HG02938 (cell line): ENCODE data around the gene DCBLD1.
"Not testable (repeated sequence)": the region's sequence is repeated elsewhere in the genome, so short reads cannot be mapped to it uniquely, and the experiment has no call there.

ENCODE experiments used
- ATAC-seq: cut with Tn5 transposase; IDR thresholded peaks from one replicate; pipeline ENCODE4 v1.9.1; 2021; ENCODE audit warnings: mild to moderate bottlenecking, moderate library complexity; ENCODE audit not compliant: unreplicated experiment

Gene DCBLD1

DNA sequence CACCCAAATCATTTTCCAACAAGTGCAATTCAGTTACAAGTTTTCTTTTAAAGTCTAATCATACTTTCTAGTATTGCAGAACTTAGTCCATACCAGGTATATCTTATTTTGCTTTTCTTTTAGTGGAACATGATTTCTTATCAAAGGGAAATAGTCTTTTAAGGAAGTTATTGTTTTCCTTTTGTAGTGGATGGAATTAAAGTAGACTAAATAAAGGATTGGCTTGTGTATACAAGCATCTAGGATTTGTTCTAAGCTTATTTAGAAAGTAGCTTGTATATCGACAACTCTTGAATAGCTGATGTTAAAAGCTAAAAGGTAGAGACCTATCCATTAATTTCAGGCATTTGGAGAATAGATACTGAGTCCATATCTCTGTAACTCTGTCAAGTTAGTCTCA lies 14.8 kb downstream of the DCBLD1 start:
- ATAC-seq, result no peak

DNA sequence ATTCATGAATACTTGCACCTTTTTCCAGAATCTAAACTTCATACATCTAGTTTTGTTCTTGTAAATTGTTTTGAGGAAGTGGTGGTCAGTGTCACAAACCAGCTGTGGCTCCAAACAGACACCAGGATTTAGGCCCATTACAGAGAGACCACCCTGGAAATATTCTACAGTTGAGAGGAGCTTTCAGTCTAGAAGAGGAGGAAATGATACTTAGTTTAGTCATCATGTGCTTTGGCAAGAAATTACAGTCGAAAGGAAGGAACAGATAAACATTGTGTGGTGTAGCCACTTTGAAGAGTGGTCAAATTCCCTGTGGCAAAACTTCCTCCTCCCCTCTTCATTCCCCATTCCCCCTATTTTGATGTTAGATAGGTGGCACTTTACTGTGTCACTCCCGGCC lies 15.7 kb downstream of the DCBLD1 start:
- no peak for ATAC-seq

DNA sequence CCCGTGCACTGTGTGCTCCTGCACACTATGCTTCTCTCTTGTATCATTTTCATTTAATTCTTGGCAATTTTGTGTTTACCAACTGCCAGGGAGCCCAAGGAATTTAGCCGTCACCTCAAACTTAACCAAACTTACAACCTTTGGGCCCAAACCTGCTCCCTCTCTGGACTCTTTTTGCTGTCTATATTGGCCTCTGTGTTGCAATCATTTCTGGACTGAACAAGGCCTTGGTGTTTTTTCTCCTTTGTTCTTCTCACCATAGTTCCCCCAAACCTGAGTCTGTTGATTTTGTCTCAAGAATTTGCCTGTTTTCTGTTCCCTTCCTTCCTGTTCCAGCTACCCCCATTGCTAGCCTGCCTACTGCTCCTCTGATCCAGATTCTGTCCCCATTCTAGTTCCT lies 19.2 kb downstream of the DCBLD1 start:
- no peak for ATAC-seq

DNA sequence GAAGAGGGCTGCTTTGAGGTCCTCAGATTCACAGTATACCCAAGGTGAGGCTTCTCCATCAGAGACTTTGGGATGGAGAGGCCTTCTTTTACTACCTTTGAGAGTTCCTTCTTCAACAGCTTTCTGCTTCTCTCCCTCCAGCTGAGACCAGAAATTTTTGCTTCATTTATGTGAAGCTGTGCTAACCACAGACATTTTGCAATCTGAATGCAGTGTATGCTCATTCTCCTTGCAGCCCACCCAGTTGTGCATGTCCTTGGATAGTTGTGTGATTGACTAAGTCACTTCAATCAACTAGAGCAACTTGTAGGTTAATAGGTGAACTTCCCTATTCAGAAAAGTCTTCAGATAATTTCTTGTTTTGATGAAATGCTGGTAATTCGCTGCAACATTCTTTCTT lies 20.1 kb downstream of the DCBLD1 start:
- no peak for ATAC-seq

DNA sequence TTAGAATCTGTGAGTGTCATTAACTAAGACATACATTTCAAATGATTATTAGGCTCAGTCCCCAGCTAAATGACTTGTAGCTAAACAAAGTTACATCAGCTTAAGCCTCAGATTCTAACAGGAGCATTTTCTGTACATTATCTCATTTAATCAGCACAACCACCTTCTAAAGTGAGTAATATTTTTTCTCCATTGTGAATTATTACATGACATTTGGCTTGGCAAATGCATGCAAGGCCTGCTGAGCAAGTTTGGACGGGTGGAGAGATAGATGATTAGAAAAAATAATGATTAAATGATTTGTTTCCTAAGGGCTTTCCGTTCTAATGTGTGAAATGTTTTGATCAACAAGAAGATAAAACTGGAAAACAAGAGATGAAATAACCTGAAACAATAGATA lies 20.7 kb downstream of the DCBLD1 start:
- no peak for ATAC-seq

DNA sequence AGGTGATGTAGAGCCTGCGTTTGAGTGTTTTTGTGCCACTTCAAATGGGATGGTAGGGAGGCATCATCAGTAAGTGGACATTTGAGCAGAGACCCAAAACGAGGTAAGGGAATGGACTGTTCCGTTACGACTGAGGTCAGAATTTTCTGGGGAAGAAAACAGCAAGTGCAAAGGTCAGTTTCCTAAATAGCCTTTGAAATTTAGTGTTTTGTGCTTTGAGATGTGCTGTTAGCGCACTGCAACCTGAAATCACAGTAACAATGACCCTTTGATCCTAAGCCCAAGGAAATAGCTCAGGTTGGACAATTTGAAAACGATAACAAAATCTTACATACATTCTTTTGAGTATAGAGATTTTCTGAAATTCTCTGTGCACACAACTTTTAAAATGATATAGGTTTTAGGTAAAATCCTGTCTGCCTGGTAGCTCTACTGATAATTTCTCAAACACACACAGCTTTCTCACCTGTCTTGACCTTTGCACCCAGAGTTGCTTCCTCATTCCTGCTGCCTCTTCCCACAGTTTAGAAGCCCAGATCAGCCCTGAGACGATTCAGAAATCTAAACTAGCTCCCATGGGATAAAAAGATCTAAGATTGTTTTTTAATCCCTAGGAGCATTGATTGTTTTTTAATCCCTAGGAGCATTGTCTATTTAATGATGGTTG lies 22.1 kb downstream of the DCBLD1 start:
- ATAC-seq, result no peak

DNA sequence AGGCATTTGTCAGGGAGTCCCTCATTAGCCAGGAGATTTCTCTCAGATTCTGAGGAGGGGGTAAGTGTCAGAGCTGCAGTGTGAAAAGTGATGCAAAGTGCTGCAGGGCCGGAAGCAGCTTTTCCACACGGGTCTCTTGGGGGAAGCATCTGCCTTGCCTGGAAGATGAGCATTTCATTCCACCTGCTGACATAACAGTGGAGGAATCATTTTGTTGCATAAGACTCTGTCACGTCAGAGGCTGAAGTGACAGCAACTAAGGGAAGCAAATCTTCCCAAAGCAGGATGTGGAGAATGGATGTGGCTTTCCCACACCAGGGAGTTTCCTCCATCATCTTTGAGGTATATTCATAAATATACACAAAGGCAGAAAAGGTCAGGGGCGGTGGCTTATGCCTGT lies 22.8 kb downstream of the DCBLD1 start:
- no peak for ATAC-seq

DNA sequence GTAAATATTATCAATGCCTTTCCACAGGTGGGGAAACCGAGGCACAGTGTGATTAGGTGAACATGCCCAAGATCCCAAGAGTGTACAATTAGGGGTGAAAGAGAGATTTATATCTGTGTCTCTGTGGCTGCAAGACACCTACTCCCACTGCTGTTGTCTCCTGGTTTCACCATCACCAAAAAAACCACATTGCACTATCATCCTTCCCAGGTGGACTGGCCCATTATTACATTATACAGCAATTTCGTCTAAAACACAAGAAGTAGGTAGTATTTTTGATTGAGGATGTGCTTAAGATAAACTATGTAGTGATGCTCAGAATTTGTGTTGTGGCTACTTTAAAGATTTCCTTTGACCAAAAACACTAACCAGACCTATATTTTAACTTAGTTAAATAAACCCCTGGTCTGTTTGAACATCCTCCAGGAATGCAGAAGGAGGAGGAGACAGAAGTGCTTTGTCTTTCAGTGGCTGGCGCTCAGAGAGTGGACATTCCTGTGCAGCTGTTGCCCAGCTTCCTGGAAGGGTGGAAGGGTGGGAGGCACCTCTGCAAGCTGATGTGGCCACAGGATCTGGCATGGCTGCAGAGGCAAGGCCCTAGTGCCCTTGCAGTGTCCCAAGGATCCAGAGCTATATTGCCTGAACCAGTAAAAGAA lies 23.8 kb downstream of the DCBLD1 start:
- ATAC-seq, result no peak

DNA sequence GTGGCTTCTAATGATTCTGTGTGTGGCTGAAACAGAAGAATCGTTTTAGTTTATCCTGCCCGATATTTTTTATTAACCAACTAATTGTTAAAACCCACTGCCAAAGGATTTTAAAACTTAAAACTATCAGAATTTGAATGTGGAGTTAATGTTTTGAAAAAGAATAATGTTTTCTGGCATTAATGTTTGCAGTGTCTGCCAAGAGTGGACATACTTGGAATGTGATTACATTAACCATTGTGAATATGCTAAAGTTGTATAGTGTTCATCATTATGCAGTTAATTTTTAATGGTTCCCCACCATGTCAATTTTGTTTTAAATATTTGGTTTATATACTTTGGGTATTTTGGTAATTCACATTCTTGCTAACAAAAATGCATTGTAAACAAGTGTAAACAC lies 24.4 kb downstream of the DCBLD1 start:
- ATAC-seq, result no peak

DNA sequence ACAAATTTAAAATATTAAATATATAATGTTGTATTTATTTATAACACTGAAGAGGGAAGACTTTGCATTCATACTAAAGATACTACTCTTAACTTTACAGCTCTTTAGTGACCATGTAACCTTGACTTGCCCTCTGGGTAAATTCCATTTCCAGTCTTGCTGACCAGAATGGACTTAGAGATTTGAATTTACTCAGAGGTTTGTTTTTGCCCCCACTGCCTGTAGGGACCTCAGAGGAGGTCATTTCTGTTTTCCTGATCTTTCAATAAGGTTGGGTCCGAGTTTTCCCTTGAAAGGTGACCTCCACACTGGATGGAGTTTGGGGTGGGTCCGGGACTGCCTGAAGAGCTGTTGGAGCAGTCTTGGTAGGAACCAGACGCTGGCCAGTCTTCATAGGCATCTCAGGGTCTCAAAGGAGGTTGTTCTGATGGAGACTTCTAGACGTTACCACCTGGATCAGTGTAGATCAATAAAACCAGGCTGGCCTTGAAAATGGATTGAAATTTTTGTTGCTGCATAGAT lies 26.0 kb downstream of the DCBLD1 start:
- ATAC-seq, result no peak

DNA sequence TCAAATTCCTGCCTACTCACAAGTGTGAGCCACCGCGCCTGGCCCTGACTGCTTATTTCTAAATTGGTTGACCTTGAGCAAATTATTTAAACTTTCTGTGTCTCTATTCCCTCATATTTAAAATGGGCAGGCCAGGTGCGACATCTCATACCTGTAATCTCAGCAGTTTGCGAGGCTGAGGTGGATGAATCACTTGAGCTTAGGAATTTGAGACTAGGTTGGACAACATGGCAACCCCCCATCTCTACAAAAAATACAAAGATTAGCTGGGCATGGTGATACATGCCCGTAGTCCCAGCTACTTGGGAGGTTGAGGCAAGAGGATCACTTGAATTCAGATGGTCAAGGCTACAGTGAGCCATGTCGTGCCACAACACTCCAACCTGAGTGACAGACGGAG lies 26.5 kb downstream of the DCBLD1 start:
- no peak for ATAC-seq

DNA sequence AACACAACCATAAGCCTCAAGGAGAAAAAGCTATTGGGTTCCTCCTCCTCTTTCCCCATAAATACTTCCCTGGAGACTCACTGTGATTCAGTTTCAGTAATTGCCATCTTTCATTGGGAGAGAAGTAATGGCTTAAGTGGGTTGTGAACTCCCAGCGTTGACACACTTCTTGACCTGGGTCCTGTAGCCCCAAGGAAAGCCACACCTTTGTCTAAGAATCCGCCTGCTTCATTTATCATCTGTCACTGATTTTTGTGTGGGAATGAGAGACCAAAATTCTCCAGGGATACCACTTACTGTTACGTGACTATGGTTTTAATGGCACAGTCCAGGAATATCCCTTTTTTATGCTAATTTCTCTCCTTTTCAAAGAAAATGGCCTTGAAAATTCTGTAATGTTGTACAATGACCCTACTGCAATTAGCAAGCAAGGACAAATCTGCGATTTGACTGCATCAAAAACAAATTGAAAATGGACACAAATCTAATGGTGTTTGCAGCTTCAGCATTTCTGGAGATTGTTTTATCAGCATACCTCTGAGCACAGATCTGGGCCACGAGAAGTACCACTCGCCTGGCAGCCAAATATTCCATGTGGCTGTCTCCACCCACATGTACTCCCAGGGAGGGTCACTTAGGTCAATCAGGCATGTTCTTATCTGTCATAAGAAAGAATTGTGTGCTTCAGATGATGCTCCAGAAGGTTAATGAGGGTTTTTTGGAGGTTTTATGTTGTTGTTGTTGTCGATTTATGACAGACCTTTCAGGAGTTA lies 29.8 kb downstream of the DCBLD1 start:
- ATAC-seq, result no peak

DNA sequence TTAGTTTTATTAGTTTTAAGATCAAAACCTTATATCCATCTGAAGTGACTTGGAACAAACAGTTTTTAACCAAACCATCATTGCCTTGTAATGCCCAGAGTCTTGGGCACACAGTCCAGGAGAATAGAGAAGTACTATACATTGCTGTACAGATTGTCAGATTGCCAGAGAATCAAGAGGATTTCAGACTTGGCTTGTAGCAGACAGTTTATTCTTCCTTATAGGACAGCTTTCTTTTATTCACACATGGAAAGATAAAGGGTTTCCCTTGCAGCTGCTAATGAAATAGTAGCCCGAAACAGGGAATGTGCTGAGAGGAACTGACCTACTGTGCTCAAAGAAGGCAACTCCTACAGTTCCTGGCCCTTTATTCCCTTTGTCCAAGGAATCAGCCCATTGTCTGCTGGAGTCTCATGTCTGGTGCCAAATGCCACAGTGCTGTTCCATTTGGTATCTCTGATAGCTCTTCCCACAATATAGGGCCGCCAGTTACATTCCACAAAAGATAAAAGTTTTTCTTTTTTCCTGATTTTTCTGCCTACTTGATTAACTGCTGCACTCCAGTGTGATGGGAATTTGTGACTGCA lies 30.6 kb downstream of the DCBLD1 start:
- no peak for ATAC-seq

DNA sequence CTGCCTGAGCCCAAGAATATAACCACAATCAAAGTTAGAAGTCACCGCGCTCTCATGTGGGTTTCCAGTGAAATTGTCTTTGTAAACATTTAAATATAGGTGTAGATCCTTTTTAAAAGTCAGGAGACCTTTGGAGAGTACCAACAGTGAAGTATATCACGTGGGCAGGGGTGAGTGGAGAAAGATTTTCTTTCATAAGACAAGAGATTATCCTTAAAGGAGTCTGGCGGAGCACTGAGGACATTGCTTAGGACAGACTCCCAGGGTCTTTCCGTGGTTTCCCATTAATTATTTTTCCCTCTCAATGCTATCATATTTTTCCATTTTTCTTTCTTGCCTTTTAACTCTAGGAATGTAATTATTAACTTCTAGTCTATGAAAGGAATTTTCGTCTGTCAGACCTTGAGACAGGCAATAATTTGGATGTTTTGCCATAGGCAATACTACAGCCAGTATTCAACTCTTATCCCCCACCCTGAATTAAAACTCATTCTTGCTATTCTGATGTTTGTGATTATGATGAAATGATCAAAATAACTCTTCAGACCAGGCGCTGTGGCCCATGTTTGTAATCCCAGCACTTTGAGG lies 31.4 kb downstream of the DCBLD1 start:
- no peak for ATAC-seq

DNA sequence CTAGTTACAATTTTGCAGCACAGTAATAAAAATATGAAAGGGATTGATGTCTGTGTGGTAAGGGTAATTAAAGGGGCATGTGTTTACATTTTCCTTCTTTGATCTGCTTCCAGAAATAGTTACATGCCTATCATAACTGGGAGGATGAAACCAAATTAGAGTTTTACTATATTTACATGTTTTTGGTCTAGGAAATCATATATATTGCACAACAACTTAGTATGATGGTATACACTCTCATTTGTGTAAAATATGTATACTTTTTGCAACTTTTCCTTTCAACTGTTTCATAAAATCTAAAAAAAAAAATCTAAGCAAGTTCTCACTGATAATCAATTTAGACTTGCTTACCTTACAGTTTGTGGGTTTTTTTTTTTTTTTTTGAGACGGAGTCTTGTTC lies 32.2 kb downstream of the DCBLD1 start:
- no peak for ATAC-seq

DNA sequence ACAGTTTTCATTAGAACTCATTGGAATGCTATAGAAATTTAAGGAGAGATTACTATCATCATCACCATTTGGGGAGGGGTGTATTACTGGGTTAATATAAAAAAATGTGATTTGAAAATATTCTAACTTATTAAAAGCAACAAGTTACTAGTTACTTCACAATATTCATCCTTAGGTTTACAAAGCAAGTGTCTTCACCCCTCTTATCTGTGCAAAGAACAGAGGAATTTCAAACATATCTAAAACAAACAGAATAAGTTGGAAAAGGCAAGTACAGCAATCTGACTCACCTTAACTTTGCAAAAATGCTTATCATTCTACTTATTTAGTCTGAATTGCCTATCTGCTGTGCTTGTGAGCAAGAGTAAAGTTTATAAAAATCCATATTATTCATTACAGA lies 32.9 kb downstream of the DCBLD1 start:
- no peak for ATAC-seq

DNA sequence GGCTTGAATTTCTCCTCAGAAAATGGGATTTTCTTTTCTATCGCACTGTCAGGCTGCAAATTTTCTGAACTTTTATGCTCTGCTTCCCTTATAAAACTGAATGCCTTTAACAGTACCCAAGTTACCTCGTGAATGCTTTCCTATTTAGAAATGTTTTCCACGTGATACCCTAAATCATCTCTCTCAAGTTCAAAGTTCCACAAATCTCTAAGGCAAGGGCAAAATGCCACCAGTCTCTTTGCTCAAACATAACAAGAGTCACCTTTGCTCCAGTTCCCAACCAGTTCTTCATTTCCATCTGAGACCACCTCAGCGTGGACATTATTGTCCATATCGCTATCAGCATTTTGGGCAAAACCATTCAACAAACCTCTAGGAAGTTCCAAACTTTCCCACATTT lies 35.5 kb downstream of the DCBLD1 start:
- ATAC-seq, result not testable (repeated sequence)

DNA sequence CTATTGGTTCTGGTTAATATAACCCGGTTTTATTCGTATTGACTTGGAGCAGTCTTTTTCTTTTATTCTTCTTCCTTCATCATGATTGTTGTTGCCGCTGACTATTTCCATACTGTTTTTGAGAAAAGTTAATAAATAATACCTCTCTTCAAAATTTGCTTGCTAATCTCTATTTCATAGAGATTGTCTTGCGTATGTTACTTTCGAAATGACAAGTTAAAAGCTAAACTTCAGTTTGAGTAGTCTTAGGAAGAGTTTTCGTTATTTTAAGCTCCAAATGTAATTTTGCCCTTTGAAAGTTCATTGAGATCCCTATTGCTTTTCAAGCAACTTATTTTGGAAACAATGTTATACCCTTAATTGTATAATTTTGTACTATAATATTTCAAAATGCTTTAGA lies 36.4 kb downstream of the DCBLD1 start:
- no peak for ATAC-seq

DNA sequence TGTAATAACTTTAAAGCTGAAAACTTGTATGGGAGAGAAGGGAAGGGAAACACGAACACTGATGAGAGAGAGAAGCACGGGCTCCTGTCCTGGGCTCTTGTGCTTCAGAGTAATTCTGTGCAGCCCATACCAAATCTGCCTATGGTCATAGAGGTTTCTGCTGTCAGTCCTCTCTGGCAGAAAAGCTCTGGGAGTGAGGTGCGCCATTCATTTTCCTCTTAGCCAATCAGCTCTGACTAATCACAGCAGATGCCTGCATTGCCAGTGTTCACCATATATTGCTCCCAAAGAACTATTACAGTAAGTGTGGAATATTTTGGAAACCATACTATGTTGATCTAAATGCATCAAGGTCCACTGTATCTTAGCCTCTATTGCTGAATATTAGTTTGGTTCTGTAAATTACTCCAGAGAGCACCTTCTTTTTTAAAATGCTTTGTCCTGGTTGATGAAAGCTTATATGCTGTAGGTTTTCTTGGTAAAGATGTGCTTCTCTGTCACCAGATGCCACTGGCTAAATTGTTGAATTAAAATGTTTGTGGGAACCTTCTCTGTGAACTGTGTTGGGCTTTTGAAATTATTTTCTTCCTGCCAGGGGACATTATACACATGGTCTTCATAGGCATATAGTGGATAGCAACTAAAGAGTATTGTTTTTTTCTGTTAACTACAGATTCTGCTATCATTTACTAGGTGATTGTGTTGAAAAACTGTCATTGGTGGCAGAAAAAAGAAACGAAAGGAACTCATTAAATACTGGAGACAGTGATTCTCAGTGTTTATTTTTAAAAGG lies 38.3 kb downstream of the DCBLD1 start:
- no peak for ATAC-seq

DNA sequence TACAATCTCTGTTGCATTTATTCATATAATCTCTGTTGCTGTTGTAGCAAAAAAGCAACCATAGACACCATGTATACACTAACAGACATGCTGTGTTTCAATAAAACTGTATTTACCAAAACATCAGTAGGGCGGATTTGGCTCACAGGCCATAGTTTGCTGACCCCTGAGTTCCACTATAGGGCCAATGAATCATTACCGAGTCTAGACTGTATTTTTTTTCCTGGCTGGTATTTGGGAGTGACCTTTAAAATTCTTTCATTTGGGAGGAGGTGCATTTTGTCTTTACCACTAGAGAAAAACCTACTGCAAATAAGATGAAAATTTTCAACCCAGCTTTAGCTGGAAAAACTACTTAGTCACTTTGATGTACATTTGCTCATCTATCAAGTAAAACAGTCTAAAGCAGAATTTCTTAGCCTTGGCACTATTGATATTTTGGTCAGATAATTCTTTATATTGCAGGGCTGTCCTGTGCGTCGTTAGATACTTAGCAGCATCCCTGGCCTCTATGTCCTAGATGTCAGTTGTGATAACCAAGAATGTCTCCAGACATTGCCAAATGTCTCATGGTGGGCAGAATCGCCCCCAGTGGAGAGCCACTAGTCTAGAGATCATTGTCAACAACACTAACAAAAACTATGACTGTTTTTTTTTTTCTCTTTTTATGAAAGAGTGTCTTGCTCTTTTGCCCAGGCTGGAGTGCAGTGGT lies 39.5 kb downstream of the DCBLD1 start:
- ATAC-seq, result no peak
